Transverse colon (tissue), 3 donors: ENCODE results near the gene RERE.

Experiments used
- EP300 ChIP-seq: sonication (generic); formaldehyde crosslinking; IDR thresholded peaks from one replicate; pipeline ENCODE4 v1.6.1; 2017; ENCODE audit warnings: antibody characterized with exemption, low read depth
- POLR2A ChIP-seq: fragments of 450-650 bp; IDR thresholded peaks from one replicate; pipeline ENCODE4 v1.6.1; 2016; ENCODE audit warnings: antibody characterized with exemption, mild to moderate bottlenecking, moderate library complexity
- TF ChIP-seq, protein P1 (sequence below), 5 experiments: fragments of 200-600 bp in 3 of 5; fragments of 450-650 bp in 2 of 5; sonication (generic) in 3 of 5; IDR thresholded peaks; 1 replicate in 2 of 5; 2 replicates in 3 of 5; pipeline ENCODE4 v1.5.1; 2016 to 2017; ENCODE audit warnings: antibody characterized with exemption in 5 of 5, inconsistent platforms in 3 of 5, mild to moderate bottlenecking in 2 of 5, moderate library complexity in 1 of 5

DNA sequence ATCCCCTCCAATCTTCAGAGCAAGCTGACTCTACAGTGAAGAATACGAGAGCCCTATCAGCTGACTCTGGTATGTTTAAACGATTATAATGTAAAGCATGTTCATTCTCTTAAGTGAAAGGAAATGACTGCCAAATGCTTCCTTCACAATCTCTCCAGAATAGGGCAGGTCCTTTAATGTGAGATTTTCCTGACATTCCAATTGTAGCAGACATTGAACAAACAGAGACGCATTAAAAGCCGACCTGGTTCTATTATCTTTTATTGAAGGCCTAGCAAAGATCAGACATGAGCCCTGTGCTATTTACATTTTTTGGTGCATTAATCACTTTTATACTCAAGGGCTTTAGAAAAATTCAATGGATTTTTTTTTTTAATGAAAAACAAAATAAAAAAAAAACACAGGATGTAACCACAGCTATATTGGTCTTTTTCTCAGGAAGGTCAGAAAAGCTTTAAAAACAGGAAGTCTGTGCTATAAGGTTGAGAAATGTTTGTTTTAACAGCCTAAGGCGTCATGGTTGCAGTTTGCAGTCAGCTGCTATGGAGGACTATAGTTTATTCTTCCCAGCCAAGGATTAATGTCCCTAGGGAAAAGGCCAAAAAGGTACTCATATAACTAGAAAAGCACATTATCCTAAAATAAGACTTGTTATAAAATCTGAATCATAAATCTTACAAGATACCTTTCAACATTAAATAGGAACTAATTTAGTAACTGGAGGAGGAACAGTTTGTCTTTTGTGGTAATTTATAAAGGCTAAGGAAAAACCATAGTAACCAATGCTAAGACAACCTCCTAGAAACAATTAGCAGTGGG is 104.8 kb downstream of the RERE start:
- TF ChIP-seq, protein P1, sequence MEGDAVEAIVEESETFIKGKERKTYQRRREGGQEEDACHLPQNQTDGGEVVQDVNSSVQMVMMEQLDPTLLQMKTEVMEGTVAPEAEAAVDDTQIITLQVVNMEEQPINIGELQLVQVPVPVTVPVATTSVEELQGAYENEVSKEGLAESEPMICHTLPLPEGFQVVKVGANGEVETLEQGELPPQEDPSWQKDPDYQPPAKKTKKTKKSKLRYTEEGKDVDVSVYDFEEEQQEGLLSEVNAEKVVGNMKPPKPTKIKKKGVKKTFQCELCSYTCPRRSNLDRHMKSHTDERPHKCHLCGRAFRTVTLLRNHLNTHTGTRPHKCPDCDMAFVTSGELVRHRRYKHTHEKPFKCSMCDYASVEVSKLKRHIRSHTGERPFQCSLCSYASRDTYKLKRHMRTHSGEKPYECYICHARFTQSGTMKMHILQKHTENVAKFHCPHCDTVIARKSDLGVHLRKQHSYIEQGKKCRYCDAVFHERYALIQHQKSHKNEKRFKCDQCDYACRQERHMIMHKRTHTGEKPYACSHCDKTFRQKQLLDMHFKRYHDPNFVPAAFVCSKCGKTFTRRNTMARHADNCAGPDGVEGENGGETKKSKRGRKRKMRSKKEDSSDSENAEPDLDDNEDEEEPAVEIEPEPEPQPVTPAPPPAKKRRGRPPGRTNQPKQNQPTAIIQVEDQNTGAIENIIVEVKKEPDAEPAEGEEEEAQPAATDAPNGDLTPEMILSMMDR (IDR thresholded peaks at IDR 0.05): no peak
- TF ChIP-seq EP300 (no peak), POLR2A (no peak)
